Esophagus squamous epithelium (tissue), 5 donors: ENCODE data around the gene TP63. TPM values are rescaled to one million over a fixed set of nuclear protein-coding genes. Genes with fewer than 3 reads are reported as not detected.

Experiments used
- DNase-seq: peaks from one replicate; lab custom pipeline; 2025; lab: John Stamatoyannopoulos, UW
- H3K27ac ChIP-seq, 4 donors: fragments of 200-600 bp; sonication (generic); one replicate each; pipeline ENCODE4 v1.5.1; 2016 to 2019; ENCODE audit warnings: mild to moderate bottlenecking in 1 of 4
- H3K27me3 ChIP-seq, 4 donors: fragments of 200-600 bp; sonication (generic); 1 replicate in 3 of 4; 2 replicates in 1 of 4; pipeline versions ENCODE4 v1.5.1 to v1.6.0; 2017 to 2021; ENCODE audit warnings: antibody characterized with exemption in 1 of 4
- H3K36me3 ChIP-seq, 3 donors: fragments of 200-600 bp; sonication (generic); one replicate each; pipeline ENCODE4 v1.5.1; 2016 to 2019
- H3K4me1 ChIP-seq, 3 donors: fragments of 200-600 bp; sonication (generic); one replicate each; pipeline ENCODE4 v1.5.1; 2017 to 2019
- H3K4me3 ChIP-seq, 4 donors: fragments of 200-600 bp; sonication (generic); 1 replicate in 3 of 4; 2 replicates in 1 of 4; pipeline ENCODE4 v1.5.1; 2016 to 2019; ENCODE audit warnings: mild to moderate bottlenecking in 2 of 4, moderate library complexity in 1 of 4
- H3K9me3 ChIP-seq, 3 donors: fragments of 200-600 bp; sonication (generic); one replicate each; pipeline ENCODE4 v1.5.1; 2016 to 2019
- CTCF ChIP-seq, 6 experiments: fragments of 450-650 bp in 4 of 6; fragments of 200-600 bp in 2 of 6; sonication (generic) in 2 of 6; IDR thresholded peaks; one replicate each; pipeline ENCODE4 v1.5.1; 2016 to 2019; ENCODE audit warnings: antibody characterized with exemption in 6 of 6, mild to moderate bottlenecking in 4 of 6, moderate library complexity in 4 of 6
- POLR2A ChIP-seq, 4 donors: fragments of 450-650 bp; IDR thresholded peaks; one replicate each; pipeline ENCODE4 v1.6.1; 2017; ENCODE audit warnings: antibody characterized with exemption in 4 of 4, mild to moderate bottlenecking in 4 of 4, moderate library complexity in 3 of 4
- WGBS, 2 donors: methylation state at CpG; one replicate each; pipeline ENCODE4 v1.1.5; 2018; 5-methylcytosine and 5-hydroxymethylcytosine counted together
- intact Hi-C: fragments of 100-400 bp; cut with DNase I; formaldehyde crosslinking; loops from one replicate; pipeline ENCODE4 v1.15.0; 2022
- total RNA-seq, 4 donors: library from RNA; depleted of rRNA; stranded (reverse); fragments of >200 nt; gene quantifications; one replicate each; pipeline ENCODE4 v1.1.0, GENCODE V29; 2016
- donor health status: DM: yes; HTN: yes; CAD: no.

Gene TP63
- total RNA-seq, 4 donors from 2014 or later: 111 to 162 (median 137) TPM

- WGBS, 2 donors: 42 to 63% methylated on average over 9 to 10 of the region's 19 CpGs
- H3K27ac ChIP-seq: peak overlapping the region; percentile 81 to 89 (median 83)
- TF ChIP-seq CTCF (IDR thresholded peaks at IDR 0.05) (no peak), POLR2A (IDR thresholded peaks at IDR 0.05) (no peak)
Measured at GRCh38 chr3:189842681-189843602, 211.8 kb downstream of the TP63 start.

DNA sequence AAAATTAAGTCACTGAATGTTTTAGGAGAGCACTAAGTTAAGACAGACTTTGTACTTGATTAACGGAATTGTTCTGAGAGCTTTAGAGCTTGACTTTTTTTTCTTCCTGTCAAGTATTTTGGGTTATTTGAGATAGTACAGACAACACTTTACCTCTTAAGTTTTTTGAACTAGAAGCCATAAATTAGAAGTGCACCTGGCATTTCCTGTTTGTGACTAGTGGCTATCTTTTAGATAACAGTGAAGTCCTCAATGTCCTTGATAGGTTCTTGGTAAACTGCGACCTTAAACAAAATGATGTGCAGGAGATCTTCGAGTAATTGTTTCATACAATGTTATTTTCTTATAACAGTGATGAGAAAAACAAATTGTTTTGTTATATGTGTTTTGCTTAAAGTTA is 213.9 kb downstream of the TP63 start:
- TF ChIP-seq POLR2A (IDR thresholded peaks at IDR 0.05) (no peak), CTCF (IDR thresholded peaks at IDR 0.05) (no peak)
- H3K4me3 ChIP-seq: no peak overlapping the region
- H3K36me3 ChIP-seq: peaks cover 0 to 27% (median 5%) of the 10 kb centered on the region in 3 donors
- no peak for DNase-seq
- H3K27ac ChIP-seq: peak overlapping the region in 1 of 4 donors; percentile 25
- no peaks in the 10 kb centered on the region for H3K27me3 ChIP-seq
- 68 to 78% methylated on average over 3 of the region's 3 CpGs for WGBS, 2 donors
- H3K9me3 ChIP-seq: no peaks in the 10 kb centered on the region
- H3K4me1 ChIP-seq: peaks cover 12 to 62% (median 16%) of the 10 kb centered on the region in 3 donors
- intact Hi-C loops: no loop called here

More at GRCh38 chr3:189842681-189843602, 211.8 kb downstream of the TP63 start:
- DNase-seq: no peak
- Histone ChIP-seq H3K9me3 (no peaks in the 10 kb centered on the region), H3K4me1 (peaks cover 12 to 71% (median 27%) of the 10 kb centered on the region in 3 donors), H3K36me3 (peaks cover 0 to 14% (median 4%) of the 10 kb centered on the region in 3 donors), H3K27me3 (no peaks in the 10 kb centered on the region), H3K4me3 (no peak overlapping the region)
- intact Hi-C loops: no loop called here

GRCh38 chr3:189848395-189849040 is 217.3 kb downstream of the TP63 start:
- H3K4me3 ChIP-seq: no peak overlapping the region
- intact Hi-C loops: no loop called here
- peaks cover 0 to 29% (median 0%) of the 10 kb centered on the region in 3 donors for H3K4me1 ChIP-seq
- no peak for DNase-seq
- WGBS, 2 donors: 44 to 63% methylated on average over 1 of the region's 1 CpG
- H3K36me3 ChIP-seq: peaks cover 0 to 54% (median 5%) of the 10 kb centered on the region in 3 donors
- H3K27me3 ChIP-seq: no peaks in the 10 kb centered on the region
- H3K9me3 ChIP-seq: no peaks in the 10 kb centered on the region
- H3K27ac ChIP-seq: peak overlapping the region in 1 of 4 donors; percentile 3
- TF ChIP-seq CTCF (IDR thresholded peaks at IDR 0.05) (no peak), POLR2A (IDR thresholded peaks at IDR 0.05) (no peak)

- Histone ChIP-seq H3K27ac (no peak overlapping the region), H3K27me3 (no peaks in the 10 kb centered on the region), H3K36me3 (peaks cover 0 to 57% (median 5%) of the 10 kb centered on the region in 3 donors), H3K9me3 (no peaks in the 10 kb centered on the region), H3K4me3 (no peak overlapping the region), H3K4me1 (peaks cover 0 to 22% (median 0%) of the 10 kb centered on the region in 3 donors)
- TF ChIP-seq CTCF (IDR thresholded peaks at IDR 0.05) (no peak), POLR2A (IDR thresholded peaks at IDR 0.05) (no peak)
- 66 to 75% methylated on average over 2 of the region's 2 CpGs for WGBS, 2 donors
- intact Hi-C loops: no loop called here
- DNase-seq: no peak
Measured at GRCh38 chr3:189849262-189849661, 218.1 kb downstream of the TP63 start.
